ENCODE data around the gene GRK2. TPM values are rescaled to one million over a fixed set of nuclear protein-coding genes. Genes with fewer than 3 reads are reported as not detected.

The GRK2 gene
- total and polyA plus RNA-seq, 2 donors (not counting 3 experiments of a cell fraction or from before 2014, with no cell fraction given), result 57.9 to 62.3 TPM

DNA sequence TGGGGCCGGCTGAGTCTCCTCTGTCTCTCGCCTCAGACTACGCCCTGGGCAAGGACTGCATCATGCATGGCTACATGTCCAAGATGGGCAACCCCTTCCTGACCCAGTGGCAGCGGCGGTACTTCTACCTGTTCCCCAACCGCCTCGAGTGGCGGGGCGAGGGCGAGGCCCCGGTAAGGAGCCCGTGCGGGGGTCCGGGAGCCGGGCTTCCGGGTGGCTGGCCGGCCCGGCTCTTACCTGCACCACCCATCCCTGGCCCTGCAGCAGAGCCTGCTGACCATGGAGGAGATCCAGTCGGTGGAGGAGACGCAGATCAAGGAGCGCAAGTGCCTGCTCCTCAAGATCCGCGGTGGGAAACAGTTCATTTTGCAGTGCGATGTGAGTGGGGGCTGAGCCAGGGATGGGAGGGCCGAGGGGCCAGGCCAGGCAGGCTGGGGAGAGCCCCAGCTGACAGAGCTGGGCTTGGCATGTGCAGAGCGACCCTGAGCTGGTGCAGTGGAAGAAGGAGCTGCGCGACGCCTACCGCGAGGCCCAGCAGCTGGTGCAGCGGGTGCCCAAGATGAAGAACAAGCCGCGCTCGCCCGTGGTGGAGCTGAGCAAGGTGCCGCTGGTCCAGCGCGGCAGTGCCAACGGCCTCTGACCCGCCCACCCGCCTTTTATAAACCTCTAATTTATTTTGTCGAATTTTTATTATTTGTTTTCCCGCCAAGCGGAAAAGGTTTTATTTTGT, 18.7 kb downstream of the GRK2 start:
- ChIA-PET POLR2A (no interaction called here), CTCF (interaction anchor here (1.9 kb wide), 1 partner anchor 18 kb away, joined by 4 read pairs; the partner anchor contains the start of gene GRK2)
- H3K4me3 ChIP-seq (replicated peaks in 1 of 3; ENCODE audit: insufficient read depth in 1 of 3, low read depth in 1 of 3, low read length in 3 of 3), result no peak overlapping the region
- no TSS peak for BruUV-seq (replicated peaks)
- FAIRE-seq (no peak), DNase-seq (ENCODE audit: low read depth, low spot score) (no peak)
- no peak overlapping the region for H3K27ac ChIP-seq (ENCODE audit: insufficient read depth, low read depth, low read length)
- no peaks in the 10 kb centered on the region for H3K9me3 ChIP-seq (replicated peaks; ENCODE audit: control insufficient read depth, insufficient read depth, low read length)
- no peak overlapping the region for H3K4me2 ChIP-seq (ENCODE audit: insufficient read depth, low read length)
- no peaks in the 10 kb centered on the region for H3K27me3 ChIP-seq (ENCODE audit: control insufficient read depth in 2 of 2, insufficient read depth in 2 of 2, low read length in 2 of 2)
- peaks cover 5% of the 10 kb centered on the region for H3K79me2 ChIP-seq (ENCODE audit: control insufficient read depth, insufficient read depth, low read length)
- TF ChIP-seq FOS (IDR thresholded peaks at IDR 0.05; ENCODE audit: borderline replicate concordance, insufficient read depth, low read length) (no peak), EZH2 (IDR thresholded peaks at IDR 0.05; ENCODE audit: borderline replicate concordance, low read depth, low read length, severe bottlenecking) (no peak), GATA2 (IDR thresholded peaks at IDR 0.05; ENCODE audit: insufficient read depth, insufficient read length, low read depth, low read length) (no peak), JUN (IDR thresholded peaks at IDR 0.05; ENCODE audit: borderline replicate concordance, insufficient read depth, insufficient read length, low read depth) (no peak), POLR2AphosphoS5 (IDR thresholded peaks at IDR 0.05; ENCODE audit: insufficient read depth, low read depth, low read length) (no peak), POLR2A (IDR thresholded peaks at IDR 0.05; ENCODE audit: low read depth, low read length) (no peak), MYC (IDR thresholded peaks at IDR 0.05; ENCODE audit: low read depth, low read length) (no peak)
- TF ChIP-seq, protein P1, sequence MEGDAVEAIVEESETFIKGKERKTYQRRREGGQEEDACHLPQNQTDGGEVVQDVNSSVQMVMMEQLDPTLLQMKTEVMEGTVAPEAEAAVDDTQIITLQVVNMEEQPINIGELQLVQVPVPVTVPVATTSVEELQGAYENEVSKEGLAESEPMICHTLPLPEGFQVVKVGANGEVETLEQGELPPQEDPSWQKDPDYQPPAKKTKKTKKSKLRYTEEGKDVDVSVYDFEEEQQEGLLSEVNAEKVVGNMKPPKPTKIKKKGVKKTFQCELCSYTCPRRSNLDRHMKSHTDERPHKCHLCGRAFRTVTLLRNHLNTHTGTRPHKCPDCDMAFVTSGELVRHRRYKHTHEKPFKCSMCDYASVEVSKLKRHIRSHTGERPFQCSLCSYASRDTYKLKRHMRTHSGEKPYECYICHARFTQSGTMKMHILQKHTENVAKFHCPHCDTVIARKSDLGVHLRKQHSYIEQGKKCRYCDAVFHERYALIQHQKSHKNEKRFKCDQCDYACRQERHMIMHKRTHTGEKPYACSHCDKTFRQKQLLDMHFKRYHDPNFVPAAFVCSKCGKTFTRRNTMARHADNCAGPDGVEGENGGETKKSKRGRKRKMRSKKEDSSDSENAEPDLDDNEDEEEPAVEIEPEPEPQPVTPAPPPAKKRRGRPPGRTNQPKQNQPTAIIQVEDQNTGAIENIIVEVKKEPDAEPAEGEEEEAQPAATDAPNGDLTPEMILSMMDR (IDR thresholded peaks at IDR 0.05; ENCODE audit: extremely low read depth in 1 of 2, insufficient read depth in 1 of 2, low read depth in 1 of 2, low read length in 2 of 2), result no peak
- TF ChIP-seq, protein P2, sequence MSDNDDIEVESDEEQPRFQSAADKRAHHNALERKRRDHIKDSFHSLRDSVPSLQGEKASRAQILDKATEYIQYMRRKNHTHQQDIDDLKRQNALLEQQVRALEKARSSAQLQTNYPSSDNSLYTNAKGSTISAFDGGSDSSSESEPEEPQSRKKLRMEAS (IDR thresholded peaks at IDR 0.05; ENCODE audit: insufficient read depth, insufficient read length), result no peak
- H3K4me1 ChIP-seq (ENCODE audit: control insufficient read depth, extremely low read depth, insufficient read depth, low read length), result peaks cover 16% of the 10 kb centered on the region
- dilution Hi-C loops (cut with MboI; ENCODE audit: extremely low pct_ligation_motif_present, low sequenced_read_pairs), result no loop called here
- no peaks in the 10 kb centered on the region for H4K20me1 ChIP-seq (replicated peaks; ENCODE audit: control insufficient read depth, extremely low read depth, insufficient read depth, low read length)
- intact Hi-C loops (cut with micrococcal nuclease), result no loop called here
- H3K9me1 ChIP-seq (replicated peaks; ENCODE audit: control insufficient read depth, extremely low read depth, insufficient read depth, low read length), result no peaks in the 10 kb centered on the region
- no peak overlapping the region for H3K9ac ChIP-seq (replicated peaks; ENCODE audit: extremely low read depth, insufficient read depth, low read length)
- H2AFZ ChIP-seq (ENCODE audit: low read depth, low read length), result no peak overlapping the region
- H3K36me3 ChIP-seq (ENCODE audit: control insufficient read depth in 2 of 2, extremely low read depth in 1 of 2, insufficient read depth in 2 of 2, low read length in 2 of 2), result peaks cover 2 to 52% of the 10 kb centered on the region in 2 experiments
